NCI-H146 (cell line): ENCODE results near the gene COMMD1.

Experiments used
- DNase-seq: peaks from one replicate; lab custom pipeline; 2025; lab: John Stamatoyannopoulos, UW

COMMD1 gene

GRCh38 chr2:62181843-62182242, 276.4 kb downstream of the COMMD1 start:
- no peak for DNase-seq

GRCh38 chr2:62184512-62185230, 279.2 kb downstream of the COMMD1 start:
- DNase-seq: no peak
